Activated CD4-positive, alpha-beta T cell treated with anti-CD3 and anti-CD28 coated beads for 48 hours (primary cell): ENCODE results near the gene SKIL.
"Not testable (repeated sequence)": the region's sequence is repeated elsewhere in the genome, so short reads cannot be mapped to it uniquely, and the experiment has no call there.

ENCODE experiments used
- DNase-seq: peaks from one replicate; pipeline ENCODE4 v3.0.0-alpha.2; 2020

The SKIL gene

DNA sequence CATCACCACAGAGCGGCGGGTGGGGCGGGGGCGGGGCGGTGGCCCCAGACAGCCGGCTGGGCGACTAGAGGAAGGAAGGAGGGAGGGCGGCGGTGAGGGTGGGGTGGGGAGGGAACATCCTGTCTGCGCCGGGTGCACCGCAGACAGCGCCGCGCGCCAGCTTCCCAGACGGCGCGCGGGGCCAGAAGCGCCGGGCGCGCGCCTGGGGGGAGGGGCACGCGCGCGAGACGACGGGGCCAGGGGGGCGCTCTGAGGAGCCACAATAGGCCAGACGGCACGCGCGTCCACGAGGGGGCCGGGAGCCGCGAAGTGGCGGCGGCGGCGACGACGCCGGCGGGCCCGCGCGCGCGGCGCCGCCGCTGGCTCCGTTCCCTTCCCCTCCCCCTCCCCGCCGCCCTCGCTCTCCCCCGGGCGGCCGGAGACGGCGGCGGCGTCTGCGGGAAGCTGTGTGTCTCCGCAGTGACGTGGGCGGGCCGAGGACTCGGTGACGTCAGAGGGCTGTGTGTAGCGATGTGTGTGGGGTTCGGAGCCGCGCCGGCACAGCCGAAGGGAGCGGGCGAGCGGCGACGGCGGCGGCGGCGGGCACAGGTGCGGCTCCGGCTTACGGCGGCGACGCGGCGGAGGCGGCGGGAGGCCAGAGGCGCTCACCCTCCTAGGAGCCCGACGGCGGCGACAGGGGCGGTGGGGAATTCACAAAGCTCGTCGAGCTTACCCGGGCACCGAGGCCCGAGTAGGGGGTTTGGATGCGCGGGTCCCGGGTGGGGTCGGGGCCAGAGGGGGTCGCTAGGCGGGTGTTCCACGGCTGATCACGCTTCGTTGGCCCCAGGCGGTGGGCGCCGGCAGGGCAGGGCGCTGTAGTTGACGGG is at the start of gene SKIL:
SKIL (plus strand) TSS at position 540 of the 866 bp plus-strand sequence. CDS start 2,617 bp downstream, outside the sequence.
- DNase-seq = peak; percentile 96

DNA sequence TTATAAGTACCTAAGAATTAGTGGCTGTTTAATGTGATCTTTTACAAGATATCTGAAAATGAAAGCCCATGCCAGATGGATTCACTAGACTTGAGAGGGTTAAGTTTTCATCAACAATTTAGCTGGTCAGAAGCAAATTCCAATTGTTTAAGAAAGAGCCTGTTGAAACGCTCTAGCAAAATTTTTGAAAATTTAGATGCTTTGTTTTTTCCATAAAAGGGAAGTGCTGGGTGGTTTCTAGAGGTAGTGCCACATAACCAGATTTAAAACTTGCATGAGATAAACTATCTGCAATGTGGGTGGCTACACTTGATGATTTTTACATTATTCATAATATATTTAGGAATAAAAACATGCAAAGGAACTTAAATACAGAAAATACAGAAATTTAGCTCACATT is 48.5 kb upstream of the SKIL start:
- DNase-seq = no peak

DNA sequence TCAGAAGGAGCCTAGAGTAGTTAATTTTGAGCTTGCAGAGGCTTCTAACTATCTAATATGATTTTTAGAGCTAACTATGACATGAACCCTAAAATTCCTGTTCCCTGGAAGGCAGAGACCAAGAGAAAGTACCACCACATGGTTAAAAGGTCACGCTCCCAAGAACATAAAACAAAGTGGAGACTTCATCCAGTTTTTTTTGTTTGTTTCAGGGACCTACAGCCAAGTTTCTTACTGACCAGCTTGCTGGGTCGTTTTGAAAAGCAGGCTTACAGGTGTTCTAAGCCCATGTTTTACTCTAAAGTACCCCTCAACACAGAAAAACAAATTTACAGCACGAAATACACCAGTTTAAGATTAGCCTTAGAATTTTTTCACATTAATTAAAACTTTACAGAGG is 39.6 kb upstream of the SKIL start:
- DNase-seq = no peak

GRCh38 chr3:170320461-170321121 is 36.9 kb upstream of the SKIL start:
- no peak for DNase-seq

GRCh38 chr3:170321321-170322034 is 36.0 kb upstream of the SKIL start:
- no peak for DNase-seq

- no peak for DNase-seq
Measured at GRCh38 chr3:170322566-170323269, 34.8 kb upstream of the SKIL start.

DNA sequence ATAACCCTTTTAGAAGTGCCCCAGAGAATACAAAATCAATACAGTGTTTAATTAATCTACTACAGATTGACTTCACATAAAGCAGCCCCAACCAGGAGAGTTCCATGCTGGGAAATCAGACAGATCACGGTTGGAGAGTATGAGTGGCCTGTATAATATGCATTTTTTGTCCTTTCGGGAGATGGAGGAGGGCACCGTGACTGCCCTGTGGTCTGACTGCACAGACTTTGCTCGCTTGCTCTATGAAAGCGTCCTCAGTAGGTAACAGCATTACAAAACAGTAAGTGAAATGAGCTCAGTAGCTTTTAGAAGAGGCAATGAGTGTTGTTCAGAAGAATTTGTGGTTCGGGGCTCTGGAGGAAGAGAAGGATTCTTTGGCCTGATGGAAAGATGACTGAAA is 34.2 kb upstream of the SKIL start:
- no peak for DNase-seq

DNA sequence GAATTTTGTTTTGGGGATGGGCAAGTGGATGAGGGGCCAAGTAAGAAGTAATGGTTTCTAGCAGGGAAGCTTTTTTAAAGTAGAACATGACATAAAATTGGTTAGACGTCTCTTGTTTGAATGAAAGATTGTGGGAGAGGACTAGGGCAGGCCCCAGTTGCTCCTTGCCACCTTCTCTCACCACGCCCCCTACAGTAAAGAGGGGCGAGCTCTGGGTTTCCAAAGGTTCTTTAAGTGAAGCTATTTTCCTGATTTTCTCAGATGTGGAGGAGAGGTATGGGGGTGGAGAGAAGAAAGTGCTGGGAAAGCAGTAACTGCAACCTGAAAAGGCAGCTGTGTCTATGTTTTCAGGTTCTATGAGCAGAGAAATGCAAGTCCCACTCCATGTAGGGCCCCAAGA is 32.6 kb upstream of the SKIL start:
- no peak for DNase-seq

GRCh38 chr3:170327040-170327808 is 30.3 kb upstream of the SKIL start:
- DNase-seq = no peak

DNA sequence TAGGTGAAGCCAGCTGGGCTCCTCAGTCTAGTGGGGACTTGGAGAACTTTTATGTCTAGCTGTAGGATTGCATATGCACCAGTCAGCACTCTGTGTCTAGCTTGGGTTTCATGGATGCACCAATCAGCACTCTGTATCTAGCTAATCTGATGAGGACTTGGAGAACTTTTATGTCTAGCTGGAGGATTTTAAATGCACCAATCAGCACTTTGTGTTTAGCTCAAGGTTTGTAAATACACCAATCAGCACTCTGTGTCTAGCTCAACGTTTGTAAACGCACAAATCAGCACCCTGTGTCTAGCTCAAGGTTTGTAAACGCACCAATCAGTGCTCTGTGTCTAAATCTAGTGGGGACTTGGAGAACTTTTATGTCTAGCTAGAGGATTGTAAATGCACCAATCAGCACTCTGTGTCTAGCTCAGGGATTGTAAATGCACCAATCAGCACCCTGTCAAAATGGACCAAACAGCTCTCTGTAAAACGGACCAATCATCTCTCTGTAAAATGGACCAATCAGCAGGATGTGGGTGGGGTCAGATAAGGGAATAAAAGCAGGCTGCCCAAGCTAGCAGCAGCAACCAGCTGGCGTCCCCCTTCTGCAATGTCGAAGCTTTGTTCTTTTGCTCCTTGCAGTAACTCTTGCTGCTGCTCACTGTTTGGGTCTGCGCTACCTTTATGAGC is 29.5 kb upstream of the SKIL start:
- not testable (repeated sequence) for DNase-seq

- peak; percentile 17 for DNase-seq
Measured at GRCh38 chr3:170330366-170330765, 27.1 kb upstream of the SKIL start.

DNA sequence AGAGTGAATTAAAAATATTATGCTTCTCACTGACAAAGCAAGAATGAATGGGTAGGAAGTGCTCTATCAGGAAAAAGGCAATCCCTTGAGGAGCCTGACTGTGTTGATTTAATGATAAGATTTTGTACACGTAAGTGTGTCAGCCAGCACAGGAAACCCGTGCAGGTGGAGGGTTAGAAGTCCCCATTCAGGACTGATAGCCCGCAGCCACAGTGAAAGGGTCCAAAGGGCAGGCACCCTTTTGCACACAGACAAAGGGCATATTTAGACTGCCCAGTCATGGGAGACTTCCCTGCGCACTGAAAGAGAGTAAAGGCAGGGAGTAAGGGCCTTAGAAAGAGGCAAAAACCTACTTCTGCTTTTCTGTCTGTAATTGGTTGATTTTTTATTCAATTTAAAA is 26.4 kb upstream of the SKIL start:
- no peak for DNase-seq

- DNase-seq = no peak
Measured at GRCh38 chr3:170337420-170337819, 20.1 kb upstream of the SKIL start.

DNA sequence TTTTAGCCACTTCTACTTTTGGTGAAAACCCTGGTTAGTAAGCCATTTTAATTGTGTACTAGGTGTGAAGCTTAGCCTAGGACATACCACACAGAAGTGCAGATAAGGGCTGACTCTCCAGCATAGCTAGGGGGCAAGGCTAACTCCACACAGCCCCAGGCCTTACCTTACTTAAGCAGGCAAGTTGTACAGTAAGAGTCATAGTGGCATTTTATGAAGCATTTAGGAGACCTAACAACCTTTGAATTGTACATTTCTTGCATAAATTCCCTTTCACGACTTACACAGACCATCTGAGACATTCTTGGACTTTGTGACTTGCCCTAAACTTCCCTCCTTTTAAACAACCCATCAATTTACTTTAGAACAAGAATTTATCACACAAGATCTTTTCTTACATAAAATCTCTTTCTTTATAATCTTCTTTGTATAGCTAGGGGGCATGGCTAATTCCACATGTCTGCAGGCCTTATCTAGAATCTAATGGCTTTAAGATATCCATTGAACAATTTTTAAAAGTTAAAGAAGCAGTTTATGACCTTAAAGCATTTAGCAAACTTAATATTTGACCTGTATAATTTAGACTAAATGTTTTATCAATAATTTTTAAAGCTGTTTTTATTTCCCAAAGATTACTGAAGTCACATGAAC is 18.7 kb upstream of the SKIL start:
- DNase-seq = no peak

DNA sequence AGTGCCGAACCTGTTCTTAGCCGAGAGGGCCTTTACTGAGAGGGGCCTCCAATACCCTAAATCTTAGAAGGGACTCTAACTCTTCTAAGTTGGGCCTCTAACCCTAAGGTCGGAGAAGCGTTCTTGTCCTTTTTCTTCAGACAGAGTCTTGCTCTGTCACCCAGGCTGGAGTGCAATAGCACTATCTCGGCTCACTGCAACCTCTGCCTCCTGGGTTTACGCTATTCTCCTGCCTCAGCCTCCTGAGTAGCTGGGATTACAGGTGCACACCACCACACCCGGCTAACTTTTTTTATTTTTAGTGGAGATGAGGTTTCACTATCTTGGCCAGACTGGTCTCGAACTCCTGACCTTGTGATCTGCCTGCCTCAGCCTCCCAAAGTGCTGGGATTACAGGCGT is 15.2 kb upstream of the SKIL start:
- DNase-seq = not testable (repeated sequence)

DNA sequence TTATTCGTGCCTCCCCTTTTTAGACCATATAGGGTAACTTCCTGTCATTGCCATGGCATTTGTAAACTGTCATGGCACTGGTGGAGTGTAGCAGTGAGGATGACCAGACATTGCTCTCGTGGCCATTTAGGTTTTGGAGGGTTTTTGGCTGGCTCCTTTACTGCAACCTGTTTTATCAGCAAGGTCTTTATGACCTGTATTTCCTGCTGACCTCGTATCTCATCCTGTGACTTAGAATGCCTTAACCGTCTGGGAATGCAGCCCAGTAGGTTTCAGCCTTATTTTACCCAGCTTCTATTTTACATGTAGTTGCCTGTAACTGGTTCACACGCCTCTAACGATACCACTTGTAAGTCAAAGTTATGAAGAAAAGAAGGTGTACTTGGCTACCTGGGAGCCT is 13.7 kb upstream of the SKIL start:
- DNase-seq = not testable (repeated sequence)

GRCh38 chr3:170344971-170345370 is 12.5 kb upstream of the SKIL start:
- no peak for DNase-seq

DNA sequence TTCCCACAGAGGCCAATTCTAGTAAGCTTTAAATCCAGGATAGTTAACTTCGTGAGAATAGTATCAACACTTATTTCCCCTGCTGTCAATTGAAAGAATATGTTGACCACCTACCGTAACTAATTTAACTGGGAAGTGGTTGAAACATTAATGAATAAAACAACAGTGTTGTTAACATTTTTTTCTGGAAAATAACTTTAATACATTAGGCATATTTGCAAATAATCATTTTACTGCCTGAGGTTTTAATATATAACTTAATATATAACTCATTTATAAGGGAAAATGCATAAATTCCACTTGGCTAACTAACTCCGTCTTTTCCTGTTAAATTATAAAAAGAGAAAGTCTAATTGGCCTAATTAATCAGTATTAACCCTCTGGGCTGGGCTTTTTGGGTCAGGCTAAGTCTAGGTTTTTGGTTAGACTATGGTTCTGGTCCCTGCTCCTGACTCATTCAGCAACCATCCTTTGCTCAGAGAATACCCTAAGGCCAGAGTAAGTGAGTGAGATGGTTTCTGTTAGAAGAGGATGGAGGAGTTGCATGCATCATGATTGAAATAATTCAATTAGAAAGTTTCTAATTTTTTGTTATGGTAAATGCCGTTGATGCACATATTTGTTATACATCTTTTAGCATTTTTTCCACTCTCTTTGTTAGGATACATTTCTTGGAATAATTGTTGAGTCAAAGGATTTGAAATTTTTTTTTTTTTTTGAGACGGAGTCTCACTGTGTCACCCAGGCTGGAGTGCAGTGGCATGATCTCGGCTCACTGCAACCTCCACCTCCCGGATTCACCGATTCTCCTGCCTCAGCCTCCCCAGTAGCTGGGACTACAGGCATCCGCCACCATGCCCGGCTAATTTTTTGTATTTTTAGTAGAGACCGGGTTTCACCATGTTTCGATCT is 10.8 kb upstream of the SKIL start:
- DNase-seq = no peak

DNA sequence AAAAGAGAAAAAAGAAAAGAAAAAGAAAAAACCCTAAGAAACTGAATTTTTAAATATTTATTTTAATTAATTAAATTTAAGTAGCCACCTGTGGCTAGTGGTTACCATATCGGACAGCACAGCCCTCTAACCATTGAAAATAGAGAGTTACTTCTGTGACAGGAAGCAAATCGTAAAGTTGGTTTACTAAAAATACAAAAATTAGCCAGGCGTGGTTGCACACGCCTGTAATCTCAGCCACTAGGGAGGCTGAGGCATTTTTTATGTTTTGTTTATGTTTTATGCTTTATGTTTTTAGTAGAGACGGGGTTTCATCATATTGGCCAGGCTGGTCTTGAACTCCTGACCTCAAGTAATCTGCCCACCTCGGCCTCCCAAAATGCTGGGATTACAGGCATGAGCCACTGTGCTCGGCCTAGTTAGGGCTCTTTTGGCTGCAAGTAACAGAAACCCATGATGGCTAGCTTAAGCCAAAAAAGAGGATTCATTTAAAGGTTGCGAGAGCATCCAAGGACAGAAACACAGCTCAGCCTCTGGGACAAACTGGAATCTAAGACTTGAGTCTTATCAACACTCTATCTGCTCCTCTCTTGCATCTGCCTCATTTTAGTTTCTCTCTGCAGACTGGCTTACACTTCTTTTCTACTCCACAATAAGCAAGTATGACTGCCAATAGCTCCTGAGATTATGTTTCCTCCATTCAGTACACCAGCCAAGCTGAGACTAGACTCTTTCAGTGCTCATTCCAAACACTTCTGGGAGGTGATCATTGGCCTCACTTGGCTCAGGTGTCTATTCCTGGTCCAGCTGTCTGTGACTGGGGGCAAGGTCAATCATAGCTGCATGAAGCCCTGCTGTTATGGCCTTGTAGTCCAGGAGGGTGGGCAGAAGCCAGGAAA is 6.8 kb upstream of the SKIL start:
- no peak for DNase-seq
